NCI-H2227 (cell line): ENCODE data around the gene FBXO8.
"Not testable (repeated sequence)": the region's sequence is repeated elsewhere in the genome, so short reads cannot be mapped to it uniquely, and the experiment has no call there.

Experiments used
- DNase-seq: peaks from one replicate; lab custom pipeline; 2025; ENCODE audit not compliant: unreplicated experiment; lab: John Stamatoyannopoulos, UW

The FBXO8 gene

DNA sequence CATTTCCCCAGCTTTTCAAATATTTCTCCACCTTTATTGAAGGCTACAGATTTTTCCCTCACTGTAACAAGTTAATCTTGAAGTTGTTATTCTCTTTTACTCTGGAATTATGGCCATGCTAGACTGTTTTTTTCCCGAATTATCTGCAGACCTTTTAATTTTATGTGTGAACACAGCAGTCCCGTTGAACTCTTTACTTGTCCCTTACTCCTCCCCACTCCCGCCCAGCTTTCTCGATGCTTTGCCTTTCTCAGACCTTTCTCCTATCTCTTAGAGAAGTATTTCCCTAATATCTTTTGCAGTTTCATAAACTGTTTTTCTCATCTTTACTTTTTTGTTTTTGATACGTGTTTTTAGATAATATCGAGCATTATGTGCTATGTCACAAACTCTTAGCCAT, 1.0 kb upstream of the FBXO8 start:
- no peak for DNase-seq

DNA sequence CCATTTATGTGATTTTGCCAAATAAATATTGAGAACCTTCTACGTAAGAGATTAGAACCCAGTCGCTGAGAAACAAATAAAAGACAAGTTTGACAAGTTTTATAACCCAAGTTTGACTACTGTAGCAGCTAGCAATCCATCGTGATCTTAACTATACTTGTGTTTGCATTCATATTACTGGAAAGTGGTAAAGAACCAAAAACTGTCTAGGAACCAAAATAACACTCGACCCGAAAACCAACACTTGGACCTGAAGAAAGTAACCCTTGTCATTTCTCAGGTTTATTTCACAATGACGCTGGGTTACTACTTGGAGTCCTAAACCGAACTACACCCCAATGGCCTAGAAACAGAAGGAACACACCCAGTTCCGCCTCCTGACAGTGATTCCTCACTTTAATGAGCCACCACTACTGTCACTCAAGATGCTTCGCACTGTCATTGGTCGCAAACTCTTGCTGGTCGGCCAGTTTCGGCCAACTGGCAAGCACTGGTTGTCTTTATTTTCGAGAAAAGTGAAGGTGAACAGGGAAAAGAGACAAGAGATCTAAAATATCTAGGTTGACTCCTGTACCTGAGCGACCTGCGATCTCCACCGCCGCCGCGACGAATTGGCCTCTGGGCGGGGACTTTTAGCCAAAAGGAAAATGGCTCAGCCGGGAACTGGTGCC, 496 bp downstream of the FBXO8 start:
- DNase-seq, result peak; percentile 84

GRCh38 chr4:174281901-174282300, 1.6 kb downstream of the FBXO8 start:
- no peak for DNase-seq

GRCh38 chr4:174281182-174281737, 2.2 kb downstream of the FBXO8 start:
- no peak for DNase-seq

GRCh38 chr4:174279433-174280155, 3.9 kb downstream of the FBXO8 start:
- no peak for DNase-seq

DNA sequence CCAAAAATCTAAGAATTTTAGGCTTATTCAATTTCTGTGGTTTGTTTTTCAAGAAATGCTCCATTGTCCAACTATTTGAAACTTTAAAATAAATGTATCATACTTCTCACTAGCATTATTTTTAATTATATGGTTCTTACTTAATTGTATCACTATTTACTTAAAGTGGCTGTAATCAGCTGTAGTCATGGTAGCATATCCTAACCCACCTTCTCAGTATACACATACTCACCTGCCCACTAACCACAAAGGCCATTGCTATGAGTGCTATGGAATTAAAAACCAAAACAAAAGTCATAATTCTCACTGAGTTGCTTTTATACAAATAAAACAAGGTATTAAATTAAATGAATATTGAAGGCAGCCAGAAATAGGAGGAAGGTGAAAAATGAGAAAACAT, 5.0 kb downstream of the FBXO8 start:
- no peak for DNase-seq

- DNase-seq, result no peak
Observed at GRCh38 chr4:174277433-174277832, 6.0 kb downstream of the FBXO8 start.

- no peak for DNase-seq
Observed at GRCh38 chr4:174275101-174275500, 8.4 kb downstream of the FBXO8 start.

DNA sequence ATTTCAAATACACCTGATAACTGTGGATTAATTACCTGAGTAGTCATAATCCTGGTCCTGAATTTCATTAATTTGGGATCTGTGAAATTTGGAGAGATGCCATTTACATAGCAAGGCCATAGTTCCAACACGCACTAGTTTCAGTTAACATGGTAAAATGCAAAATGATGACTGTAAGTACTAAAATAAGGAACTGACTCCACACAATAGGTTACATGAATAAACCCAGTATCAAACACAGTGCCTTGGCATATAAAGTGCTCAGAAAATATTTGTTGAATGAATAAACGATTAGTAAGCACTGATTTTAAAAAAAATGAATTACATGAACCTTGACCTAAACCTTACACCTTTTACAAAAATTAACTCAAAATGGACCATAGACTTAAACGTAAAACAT, 9.0 kb downstream of the FBXO8 start:
- DNase-seq, result no peak

- DNase-seq, result no peak
Observed at GRCh38 chr4:174273930-174274329, 9.5 kb downstream of the FBXO8 start.

DNA sequence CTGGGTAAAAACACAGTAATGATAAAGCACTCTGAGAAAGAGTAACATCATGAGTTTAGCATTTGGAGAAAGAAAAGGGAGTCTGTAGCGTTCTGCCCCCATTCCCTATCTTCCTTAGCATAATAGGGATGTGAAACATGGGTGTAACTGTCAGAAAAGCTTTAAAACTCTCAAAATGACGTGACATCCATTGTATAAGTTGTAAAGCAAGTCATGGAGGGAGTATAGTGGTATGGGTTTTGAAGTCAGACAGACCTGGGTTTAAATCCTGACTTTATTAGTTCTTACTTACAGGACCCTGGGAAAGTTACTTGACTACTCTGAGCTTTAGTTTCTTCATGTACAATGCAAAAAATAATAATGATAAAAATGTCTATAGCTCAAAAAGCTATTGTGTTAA, 17.1 kb downstream of the FBXO8 start:
- DNase-seq, result no peak

DNA sequence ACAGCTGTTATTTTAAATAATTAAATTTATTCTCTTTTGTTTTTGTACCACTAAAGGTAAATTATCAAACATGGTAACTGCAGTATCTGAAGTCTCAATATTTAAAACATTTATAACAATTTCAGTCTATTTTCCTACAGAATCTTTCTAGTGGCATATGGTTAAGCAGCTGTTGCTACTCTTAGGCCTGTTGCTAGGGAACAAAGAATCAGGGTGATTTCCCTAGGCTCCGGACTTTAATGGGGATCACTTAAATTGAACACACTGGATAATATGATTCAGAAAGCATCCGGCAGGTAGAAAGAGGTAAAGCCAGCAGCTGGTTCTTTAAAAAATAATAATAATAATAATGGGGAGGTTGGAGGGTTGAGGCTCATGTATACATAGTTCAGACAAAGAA, 17.6 kb downstream of the FBXO8 start:
- DNase-seq, result peak; percentile 48

DNA sequence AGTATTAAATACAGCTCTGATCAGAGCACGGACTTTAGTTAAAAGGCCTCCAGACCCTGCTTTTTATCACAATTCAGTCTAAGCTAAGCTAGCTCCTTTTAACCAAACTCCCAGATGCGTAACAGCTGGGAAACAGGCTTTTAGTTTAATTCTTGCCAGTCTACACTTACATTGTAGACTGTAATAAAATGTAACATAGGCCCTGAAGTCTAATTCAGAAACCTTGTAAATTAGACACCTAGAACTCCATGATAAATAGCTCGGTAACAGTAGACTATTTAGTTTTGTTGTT, 20.1 kb downstream of the FBXO8 start:
- DNase-seq, result no peak

- no peak for DNase-seq
Observed at GRCh38 chr4:174262624-174263444, 20.6 kb downstream of the FBXO8 start.

DNA sequence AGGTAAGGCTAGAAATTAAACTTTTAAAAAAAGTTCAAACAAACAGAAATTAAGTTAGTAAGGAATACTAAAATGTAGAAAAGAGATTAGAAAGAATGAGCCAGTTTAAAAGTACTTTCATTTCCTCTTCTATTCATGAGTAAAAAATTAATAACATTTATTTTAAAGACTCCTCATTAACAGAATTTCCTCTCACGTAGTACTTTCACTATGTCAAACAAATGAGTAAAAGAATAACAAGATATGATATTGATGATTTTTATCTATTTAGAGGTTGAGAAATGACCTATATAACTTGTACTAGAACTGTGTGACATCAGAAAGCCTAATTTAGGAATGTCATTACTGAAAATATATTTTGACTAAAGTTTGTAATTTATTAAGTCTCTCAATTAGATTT, 22.0 kb downstream of the FBXO8 start:
- not testable (repeated sequence) for DNase-seq

DNA sequence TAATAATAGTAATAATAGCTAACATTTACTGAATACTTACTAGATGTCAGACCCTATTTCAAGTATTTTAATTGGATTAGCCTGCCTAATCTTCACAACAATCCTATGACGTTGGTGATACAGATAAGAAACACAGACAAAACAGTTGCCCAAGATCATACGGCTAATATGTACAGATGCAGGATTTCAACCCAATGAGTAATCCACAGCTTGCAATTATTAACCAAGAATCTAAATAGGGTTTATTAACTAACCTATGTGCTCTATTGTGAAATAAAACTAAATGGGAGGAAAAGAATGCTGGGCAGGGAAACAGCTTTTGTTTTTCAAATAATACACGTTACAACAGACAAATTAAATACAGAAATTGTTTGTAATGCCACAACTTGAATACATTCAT, 23.4 kb downstream of the FBXO8 start:
- no peak for DNase-seq

DNA sequence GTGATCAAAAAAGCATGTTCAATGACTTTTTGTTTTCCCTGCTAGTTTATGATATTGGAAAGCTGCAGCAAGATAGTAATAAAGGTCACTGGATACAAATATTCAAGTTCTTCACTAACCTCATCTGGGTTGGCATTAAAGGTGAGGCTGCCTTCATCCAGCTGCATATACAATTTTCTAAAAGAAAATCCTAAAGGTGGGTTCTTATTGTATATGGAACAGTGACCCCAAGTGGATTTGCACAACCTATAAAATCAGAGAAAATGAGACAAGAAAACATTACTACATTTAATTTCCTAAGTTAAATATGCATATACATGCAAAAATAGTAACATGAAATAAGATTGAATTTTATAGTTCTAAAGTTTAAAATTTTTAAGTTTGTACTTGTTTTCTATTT, 23.9 kb downstream of the FBXO8 start:
- DNase-seq, result no peak

GRCh38 chr4:174256277-174256713, 27.2 kb downstream of the FBXO8 start:
- no peak for DNase-seq

- no peak for DNase-seq
Observed at GRCh38 chr4:174255786-174256185, 27.7 kb downstream of the FBXO8 start.

- no peak for DNase-seq
Observed at GRCh38 chr4:174255374-174255773, 28.1 kb downstream of the FBXO8 start.

GRCh38 chr4:174254613-174255012, 28.9 kb downstream of the FBXO8 start:
- DNase-seq, result no peak

- DNase-seq, result no peak
Observed at GRCh38 chr4:174252412-174252811, 31.1 kb downstream of the FBXO8 start.
